Transverse colon (tissue), 4 donors: ENCODE measurements around the gene LDB2.

Source experiments
- POLR2AphosphoS5 ChIP-seq, 3 donors: sonication (generic); formaldehyde crosslinking; IDR thresholded peaks; one replicate each; pipeline ENCODE4 v1.6.1; 2016; ENCODE audit warnings: antibody characterized with exemption in 3 of 3
- TF ChIP-seq, protein P1 (sequence below), 5 experiments: fragments of 200-600 bp in 3 of 5; fragments of 450-650 bp in 2 of 5; sonication (generic) in 3 of 5; IDR thresholded peaks; 1 replicate in 2 of 5; 2 replicates in 3 of 5; pipeline ENCODE4 v1.5.1; 2016 to 2017; ENCODE audit warnings: antibody characterized with exemption in 5 of 5, inconsistent platforms in 3 of 5, mild to moderate bottlenecking in 2 of 5, moderate library complexity in 1 of 5

GRCh38 chr4:16757080-16757521, 141.3 kb downstream of the LDB2 start:
- no peak for TF ChIP-seq POLR2AphosphoS5 (IDR thresholded peaks at IDR 0.05)
- TF ChIP-seq, protein P1, sequence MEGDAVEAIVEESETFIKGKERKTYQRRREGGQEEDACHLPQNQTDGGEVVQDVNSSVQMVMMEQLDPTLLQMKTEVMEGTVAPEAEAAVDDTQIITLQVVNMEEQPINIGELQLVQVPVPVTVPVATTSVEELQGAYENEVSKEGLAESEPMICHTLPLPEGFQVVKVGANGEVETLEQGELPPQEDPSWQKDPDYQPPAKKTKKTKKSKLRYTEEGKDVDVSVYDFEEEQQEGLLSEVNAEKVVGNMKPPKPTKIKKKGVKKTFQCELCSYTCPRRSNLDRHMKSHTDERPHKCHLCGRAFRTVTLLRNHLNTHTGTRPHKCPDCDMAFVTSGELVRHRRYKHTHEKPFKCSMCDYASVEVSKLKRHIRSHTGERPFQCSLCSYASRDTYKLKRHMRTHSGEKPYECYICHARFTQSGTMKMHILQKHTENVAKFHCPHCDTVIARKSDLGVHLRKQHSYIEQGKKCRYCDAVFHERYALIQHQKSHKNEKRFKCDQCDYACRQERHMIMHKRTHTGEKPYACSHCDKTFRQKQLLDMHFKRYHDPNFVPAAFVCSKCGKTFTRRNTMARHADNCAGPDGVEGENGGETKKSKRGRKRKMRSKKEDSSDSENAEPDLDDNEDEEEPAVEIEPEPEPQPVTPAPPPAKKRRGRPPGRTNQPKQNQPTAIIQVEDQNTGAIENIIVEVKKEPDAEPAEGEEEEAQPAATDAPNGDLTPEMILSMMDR (IDR thresholded peaks at IDR 0.05), result no peak
